ENCODE measurements around the gene SLBP.

The SLBP gene

DNA sequence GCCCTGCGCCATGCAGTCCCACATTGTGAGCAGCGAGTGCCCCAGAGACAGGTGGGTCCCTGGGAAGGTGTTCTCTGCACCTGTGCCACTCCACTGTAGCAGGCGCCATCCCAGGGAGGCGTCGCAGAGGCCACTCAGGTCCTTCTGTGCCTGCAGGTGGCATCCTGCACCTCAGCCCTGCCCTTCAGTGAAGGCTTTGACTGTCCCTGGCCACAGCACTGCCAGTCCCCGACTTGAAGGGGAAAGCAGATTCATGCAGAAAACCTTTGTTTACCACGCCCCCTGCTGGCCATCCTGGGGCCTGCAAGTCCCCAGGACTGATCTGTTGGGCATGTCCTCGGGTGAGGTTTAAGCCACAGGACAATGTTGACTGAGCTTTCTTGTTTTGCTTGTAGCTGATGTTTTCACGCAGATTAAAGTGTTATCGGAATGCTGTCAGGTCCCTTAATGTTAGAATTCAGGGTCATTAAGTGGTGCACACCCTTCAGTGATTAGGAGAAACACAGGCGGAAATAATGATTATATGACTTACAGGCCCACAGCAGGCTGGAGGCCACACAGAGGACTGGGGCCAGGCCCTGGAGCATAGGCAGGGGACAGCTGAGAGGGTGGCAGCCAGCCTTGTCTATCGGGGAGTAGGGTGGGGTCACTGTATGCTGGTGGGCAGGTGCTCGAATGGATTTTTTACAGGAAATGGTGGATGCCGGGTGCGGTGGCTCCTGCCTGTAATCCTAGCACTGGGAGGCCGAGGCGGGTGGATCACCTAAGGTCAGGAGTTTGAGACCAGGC lies 14.2 kb upstream of the SLBP start:
- DNase-seq = peak; percentile 91

GRCh38 chr4:1725521-1725920 lies 13.4 kb upstream of the SLBP start:
- DNase-seq = peak; percentile 18

GRCh38 chr4:1723131-1723801 lies 11.1 kb upstream of the SLBP start:
- DNase-seq = peak; percentile 40

DNA sequence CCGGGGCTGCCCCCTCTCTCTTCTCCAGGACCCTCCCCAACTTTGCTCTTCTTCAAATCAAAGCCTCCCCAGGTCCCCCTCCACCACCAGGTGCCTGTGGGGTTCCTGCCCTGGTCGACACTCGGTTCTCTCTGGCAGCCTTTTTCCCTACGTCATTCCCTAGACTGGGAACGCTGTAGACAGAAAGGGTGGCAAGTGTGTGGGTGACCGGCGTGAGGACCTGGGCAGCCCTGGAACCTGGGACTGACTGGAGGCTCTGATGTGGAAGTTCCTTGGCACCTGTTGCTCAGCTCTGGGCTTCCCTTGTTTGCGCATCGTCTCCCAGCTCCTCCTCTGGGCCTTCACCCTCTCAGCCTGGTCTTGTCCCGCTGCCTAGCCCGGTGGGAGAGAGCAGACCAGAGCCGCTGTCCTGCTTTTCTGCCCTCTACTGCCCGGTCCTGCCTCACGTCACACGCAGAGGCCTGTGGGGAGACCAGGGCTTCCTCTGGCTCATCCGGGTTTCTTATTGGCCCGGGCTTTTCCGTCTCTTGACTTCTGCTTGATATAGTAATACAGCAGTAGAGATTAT lies 10.5 kb upstream of the SLBP start:
- peak; percentile 18 for DNase-seq

DNA sequence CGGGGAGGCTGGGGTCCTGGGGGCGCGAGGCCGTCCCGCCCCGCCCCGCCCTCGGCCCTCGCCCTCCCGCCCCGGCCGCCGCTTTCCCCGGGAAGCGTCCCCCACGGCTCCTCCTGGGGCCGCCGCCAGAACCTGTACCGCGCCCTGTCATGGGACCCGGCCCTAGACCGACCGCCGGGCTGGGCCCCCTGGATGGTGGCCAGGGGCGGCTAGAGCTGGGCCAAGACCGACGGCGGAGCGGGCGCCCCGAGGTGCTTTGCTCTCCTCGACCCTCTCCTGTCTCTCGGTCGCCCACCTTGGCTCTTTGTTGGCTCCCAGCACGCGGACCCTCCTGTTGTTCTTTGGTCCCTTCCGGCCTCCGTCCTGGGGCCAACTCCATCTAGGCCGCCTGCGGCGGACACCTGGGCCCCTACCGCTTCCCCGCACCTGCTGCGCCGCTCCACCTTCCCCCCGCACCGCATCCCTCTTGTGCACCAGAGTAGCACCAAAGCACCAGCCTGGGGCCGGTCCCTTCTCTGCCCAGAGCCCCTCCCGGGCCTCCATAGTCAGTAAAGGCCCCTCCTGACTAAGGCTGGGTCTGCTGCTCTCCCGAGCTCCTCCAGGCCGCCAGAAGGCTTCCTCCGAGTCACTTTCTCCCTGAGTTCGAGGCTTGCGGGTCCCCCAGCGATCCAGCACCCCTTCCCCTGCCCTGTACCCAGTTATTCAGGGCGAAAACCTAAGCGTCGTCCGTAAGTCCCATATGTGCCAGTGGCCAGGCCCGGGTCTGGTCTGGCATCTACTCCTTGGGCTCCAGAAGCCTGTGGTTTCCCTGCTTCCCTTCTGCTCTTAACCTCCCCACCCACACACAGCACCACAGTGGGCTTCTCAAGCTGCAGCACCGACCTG lies 9.8 kb upstream of the SLBP start:
- peak; percentile 45 for DNase-seq

GRCh38 chr4:1721003-1721665 lies 9.0 kb upstream of the SLBP start, which contains the start of the genes TACC3 and TMEM129:
TACC3 (plus strand) TSS chr4:1721521; CDS start chr4:1723422, 1,901 bp downstream.
TMEM129 (minus strand) TSS chr4:1721323; CDS start chr4:1720837, 486 bp downstream.
- peak; percentile 98 for DNase-seq

- DNase-seq = peak; percentile 52
Observed at GRCh38 chr4:1720163-1720983, 8.3 kb upstream of the SLBP start.

DNA sequence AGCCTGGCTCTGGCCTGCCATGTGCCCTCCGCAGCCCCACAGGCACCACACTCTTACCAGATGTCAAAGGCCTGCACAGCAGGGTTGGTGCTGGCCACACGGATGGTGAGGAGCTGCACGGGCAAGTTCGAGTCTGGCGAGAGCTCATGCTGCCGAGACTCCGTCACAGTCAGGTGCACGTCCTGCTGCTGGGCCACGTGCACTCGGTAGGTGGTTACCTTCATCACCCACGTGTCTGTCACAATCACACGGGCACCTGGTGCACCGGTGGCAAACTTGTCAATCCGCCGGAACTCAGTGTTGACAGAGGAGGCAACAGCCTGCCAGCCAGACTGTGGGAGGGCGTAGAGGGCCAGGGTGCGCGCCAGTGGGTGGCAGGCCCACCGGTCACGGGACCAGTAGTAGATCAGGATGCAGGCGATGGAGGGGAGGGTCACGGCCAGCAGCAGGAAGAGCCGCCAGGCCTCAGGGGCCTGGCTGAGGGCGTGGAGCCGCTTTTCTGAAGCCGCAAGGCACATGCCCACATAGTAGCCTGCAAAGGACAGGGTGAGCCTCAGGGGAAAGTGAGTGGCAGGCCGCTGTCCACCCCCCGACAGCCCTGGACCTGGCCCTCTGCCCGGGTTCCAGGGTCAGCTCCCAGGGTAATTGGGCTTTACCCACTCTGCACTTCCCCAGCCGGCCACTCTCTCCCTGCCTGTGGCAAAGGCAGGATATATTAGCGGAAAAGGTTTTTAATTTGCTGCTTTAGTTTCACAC lies 6.2 kb upstream of the SLBP start:
- peak; percentile 21 for DNase-seq

- DNase-seq = peak; percentile 19
Observed at GRCh38 chr4:1717129-1718094, 5.3 kb upstream of the SLBP start.

- DNase-seq = peak; percentile 21
Observed at GRCh38 chr4:1716065-1716945, 4.2 kb upstream of the SLBP start.

DNA sequence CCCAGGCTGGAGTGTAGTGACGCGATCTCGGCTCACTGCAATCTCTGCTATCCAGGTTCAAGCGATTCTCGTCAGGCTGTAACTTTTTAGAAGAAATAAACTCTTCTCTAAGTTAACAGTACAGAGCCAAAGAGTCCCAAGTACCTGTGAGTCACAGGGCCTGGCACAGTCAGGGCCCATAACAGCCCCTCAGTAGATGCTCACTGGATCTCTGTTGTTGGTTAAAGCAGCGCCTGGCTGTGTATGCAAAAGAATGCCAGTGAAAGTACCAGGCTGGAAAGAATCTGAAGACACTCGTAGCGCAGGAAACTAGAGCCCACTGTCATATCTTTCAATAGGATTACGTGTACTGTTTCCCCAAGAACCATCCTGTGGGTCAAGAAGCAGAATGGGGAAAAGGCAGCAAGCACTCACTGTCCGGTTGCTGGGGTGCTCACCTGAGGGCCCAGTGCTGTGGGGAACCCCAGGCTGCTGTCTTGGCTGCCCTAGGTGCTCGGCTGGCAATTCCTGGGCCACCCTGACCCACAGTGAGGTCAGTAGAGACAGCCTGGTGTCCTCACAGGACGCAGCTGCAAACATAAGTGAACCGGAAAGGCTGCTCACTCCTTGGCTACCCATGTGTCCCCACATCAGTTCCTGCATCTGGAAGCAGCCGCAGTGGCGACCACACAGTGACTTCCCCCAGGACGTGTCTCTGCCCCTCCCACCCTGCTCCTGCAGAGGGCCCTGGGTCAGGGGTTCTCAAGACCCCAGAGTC lies 3.1 kb upstream of the SLBP start:
- DNase-seq = peak; percentile 62

- no peak for DNase-seq
Observed at GRCh38 chr4:1714303-1715001, 2.3 kb upstream of the SLBP start.

DNA sequence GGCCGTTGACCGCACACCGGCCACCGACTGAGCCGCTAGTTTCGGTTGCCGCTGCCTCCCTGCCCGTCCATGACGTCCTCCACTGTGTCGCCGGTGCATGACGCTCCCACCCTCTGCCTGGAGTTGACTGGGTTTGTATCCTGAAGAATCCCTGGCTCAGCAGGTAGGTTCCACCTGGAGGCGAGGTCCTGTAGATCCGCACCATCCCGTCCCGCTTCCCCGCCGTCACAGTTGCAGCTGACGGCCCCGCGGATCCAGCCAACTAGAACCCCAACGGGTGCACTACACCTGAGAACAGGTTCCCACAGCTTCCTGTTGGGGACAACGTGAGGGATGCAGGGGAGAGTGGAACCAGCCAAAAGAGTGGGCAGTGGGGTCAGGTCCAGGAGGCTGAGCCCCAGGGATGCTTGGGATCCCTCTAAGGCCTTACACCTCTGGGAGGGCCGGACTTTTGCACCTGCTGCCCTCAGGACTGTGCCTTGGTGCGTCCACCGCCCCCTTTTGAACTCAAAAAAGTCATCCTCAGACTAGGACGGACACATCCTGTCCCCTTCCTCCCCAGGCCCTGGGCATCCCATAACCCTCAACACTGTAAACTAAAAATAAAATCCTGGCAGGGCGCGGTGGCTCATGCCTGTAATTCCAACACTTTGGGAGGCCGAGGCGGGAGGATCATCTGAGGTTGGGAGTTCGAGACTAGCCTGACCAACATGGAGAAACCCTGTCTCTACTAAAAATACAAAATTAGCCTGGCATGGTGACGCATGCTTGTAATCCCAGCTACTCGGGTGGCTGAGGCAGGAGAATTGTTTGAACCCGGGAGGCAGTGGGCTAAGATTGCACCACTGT lies 1.1 kb upstream of the SLBP start:
- no peak for DNase-seq

DNA sequence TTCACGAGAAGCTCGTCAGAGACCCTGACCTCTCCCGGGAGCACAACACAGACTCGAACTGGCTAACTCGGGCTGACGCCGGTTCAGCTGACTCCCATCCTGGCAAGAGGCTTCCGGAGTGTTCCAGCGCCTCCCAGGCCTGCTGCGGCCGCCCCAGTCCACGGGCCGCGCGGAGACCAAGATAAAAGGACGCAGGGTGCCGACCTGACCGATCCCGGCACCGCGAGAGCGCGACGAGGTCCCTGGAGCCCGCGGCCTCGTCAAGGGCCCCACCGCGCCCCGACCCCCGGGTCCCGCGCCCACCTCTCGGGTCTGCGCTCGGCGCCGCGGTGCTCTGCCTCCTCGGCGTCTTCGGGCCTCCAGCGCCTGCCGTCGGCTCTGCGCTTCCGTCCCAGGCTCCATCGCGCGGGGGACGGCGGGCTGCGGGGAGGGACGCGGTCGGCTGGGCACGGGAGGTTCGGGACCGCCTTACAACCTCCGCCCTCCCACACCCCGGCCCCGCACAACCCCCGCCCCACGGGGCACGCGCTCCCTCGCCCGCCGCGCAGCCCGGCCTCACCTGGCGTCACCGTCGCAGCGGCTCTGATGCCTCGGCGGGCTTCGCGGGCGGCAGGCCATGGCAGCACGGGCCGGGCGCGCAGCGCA lies 426 bp downstream of the SLBP start:
- peak; percentile 59 for DNase-seq

DNA sequence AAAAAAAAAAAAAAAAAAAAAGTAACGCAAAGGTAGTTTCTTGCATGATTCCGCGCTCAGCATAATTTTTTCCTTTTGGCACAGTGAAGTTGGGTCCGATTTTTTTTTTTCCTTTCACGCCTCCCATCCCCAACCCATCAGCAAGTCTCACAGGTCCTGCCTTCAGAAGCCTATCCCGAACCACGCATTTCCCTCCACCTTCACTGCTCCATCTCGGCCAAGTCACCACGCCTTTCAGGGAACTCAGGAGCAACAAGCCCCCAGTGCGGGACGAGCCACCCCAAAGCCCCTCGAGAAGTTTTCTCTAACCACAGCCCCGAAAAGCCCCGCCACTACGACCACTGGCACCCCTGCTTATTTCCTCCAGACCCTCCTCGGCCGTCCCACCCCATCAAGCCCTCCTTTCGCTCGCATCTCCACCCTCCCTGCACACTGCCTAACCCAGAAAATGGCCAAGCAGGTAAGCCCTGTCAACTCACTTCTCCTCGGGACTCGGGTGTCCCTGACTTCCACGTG lies 1.0 kb downstream of the SLBP start:
- DNase-seq = no peak
